ENCODE results near the gene TRABD2A.

TRABD2A gene

DNA sequence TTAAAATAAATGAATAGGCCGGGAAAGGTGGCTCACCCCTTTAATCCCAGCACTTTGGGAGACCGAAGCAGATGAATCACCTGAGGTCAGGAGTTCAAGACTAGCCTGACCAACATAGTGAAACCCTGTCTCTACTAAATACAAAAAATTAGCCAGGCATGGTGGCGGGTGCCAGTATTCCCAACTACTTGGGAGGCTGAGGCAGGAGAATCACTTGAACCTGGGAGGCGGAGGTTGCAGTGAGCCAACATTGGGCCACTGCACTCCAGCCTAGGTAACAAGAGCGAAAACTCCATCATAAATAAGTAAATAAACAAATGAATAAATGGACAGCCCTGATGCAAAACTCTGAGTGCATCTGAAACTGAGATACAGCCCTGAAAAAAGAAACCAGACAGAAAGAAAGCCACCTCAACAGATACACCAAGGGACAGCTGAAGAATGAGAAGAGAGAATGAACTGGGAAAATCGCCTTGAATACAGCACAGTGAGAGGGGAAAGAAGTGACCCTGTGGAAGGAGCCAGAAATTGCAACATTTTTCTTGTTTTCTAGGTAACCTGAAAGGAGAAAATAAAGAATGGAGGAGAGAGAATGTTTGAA lies 64.4 kb downstream of the TRABD2A start:
- no peak for DNase-seq

DNA sequence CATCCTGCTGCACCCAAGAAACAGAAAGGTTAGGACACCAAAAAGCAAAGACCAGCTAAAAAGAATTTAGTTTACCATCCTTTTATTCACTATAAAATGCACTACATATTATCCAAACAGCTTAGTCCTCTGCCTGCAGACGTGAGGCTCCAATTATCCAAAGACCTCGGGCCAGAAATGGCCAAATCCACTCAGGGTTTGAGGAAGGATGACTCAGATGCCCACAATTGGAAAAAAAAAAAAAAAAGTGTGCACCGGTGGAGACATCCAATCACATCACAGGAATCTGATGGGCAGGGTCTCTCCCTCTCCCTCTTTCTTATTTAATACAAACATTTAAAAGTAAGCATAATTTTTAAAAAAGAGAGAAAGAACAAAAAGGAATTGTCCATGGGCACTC lies 65.7 kb downstream of the TRABD2A start:
- DNase-seq: no peak

DNA sequence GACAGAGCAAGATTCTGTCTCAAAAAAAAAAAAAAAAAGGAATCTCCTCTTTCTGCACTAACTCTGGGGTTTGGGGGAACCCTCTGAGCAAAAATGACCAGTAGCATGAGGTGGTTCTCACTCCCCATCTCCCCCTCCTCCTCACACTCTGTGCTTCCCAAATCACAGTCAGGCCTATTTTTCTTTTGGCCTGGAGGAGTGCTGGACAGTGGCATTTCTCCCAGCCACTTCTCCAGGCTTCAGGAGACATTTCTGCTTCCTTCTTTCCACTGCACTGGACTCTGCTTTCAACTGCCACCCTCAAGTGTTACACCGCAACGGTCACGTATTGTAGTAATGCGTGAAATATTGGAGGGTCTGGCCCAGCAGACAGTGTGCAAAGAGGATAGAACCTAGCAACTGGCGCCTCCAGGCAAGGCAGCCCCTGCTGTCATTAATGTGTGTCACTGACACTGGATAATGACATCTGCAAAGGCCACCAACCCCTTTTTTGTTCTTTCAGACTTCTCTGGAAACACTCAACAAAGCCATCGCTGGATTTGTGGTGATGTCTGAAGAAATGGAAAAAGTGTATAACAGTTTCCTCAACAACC lies 68.9 kb downstream of the TRABD2A start:
- DNase-seq: no peak

DNA sequence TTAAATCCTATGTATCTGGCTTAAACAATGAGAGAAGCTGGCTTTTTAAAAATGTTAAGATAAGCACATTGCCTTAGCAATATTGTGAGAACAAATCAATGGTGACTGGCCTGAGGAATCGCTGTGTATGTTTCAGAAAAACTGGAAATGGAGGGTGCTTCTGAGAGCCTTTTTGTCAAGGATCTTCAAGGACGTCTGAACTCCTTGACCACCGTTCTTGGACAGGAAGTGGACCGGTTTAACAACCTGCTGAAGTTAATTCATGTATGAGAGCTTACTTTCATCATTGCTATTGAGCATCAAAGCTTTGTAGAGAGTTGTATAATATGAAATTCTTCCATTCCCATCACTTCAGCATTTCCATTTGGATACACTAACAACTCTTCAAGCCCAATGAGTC lies 72.6 kb downstream of the TRABD2A start:
- no peak for DNase-seq

DNA sequence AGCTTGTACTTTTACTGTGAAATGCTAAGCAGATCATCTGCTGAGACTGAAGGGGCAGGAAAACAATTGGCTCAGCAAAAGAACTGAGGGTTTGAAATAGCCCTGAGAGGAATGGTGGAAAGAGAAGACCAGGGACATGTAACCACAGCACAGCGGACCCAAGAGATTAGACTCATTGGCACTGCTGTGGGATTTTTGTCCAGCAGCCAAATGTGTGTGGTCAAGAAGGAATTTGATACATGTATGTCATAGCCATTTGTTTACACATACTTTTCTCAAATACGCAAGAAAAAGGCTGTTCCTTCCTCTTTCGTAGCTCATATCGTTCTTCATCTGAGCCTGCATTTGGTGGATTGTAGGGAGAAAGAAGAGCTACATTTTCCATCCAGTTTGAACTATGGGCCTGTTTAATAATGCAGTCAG lies 73.8 kb downstream of the TRABD2A start:
- DNase-seq: no peak

DNA sequence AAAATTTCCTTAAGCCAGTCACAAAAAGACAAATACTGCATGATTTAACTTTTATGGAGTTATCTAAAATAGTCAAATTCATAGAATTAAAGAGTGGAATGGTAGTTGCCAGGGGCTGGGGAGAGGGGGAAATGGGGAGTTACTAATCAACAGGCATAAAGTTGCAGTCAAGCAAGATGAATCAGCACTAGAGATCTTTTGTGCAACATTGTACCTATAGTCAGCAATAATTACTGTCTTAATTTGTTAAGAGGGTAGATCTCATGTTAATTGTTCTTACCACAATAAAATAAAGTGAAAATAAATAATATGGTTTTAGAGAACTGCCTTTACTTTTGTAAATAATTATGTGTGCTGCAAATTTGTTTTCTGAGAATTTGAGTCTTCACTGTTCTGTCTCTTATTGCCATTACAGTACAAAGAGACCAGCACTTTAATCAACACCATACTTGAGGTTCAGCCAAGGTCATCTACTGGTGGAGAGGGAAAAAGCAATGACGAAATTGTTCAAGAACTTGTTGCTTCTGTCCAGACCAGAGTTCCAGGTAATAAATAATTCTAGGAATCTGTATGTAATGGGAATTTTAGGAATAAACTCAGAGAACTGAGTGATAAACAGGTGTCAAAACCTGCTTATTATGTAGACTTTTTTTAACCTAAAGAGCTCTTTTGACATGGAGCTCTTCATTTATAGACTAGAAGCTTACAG lies 75.5 kb downstream of the TRABD2A start:
- DNase-seq: no peak

DNA sequence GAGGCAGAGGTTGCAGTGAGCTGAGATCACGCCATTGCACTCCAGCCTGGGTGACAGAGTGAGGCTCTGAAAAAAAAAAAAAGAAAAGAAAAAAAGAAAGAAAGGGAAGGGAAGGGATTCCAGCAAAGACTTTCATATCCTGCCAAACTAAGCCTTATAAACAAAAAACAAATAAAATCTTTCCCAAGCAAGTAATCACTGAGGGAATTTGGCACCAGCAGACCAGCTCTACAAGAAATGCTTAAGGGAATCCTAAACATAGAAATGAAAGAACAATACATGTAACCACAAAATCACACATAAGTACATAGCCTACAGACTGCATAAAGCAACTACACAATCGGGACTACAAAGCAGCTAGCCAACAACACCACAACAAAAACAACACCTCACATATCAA lies 79.1 kb downstream of the TRABD2A start:
- DNase-seq: no peak

DNA sequence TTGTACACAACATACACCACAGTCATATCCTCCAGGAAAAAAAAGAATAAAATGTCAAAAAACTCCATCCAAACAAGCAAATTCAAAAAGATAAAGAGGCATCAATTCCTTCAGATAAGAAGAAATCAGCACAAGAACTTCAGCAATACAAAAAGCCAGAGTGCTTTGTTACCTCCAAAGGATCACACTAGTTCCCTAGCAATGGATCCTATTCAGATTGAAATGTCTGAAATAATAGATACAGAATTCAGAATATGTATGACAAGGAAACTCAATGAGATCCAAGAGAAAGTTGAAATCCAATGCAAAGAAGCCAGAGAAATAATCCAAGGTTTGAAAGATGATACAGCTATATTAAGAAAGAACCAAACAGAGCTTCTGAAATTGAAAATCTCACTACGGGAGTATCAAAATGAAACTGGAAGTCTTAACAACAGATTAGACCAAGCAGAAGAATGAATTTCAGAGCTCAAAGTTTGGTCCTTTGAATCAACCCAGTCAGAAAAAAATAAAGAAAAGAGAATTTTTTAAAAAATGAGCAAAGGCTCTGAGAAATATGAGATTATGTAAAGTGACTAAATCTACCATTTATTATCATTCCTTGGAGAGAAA lies 80.6 kb downstream of the TRABD2A start:
- DNase-seq: no peak

DNA sequence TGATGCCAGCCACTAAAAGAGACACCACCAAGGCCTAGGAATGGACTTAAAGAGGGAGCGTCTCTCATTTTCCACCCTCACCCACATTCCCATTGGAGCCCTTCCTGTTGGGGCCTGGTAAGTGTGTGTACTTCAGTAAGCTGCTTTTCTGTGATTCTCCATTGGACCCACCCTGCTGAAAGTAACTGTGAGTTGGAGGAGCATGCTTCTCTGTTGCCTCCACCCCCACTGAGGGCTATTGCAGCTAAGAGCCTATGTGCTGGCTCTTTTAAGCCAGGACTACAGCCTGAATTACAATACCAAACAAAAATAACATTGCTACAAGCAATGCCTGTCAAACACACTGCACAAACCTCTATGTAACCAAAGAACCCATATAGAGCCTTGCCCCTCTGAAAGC lies 81.1 kb downstream of the TRABD2A start:
- no peak for DNase-seq

DNA sequence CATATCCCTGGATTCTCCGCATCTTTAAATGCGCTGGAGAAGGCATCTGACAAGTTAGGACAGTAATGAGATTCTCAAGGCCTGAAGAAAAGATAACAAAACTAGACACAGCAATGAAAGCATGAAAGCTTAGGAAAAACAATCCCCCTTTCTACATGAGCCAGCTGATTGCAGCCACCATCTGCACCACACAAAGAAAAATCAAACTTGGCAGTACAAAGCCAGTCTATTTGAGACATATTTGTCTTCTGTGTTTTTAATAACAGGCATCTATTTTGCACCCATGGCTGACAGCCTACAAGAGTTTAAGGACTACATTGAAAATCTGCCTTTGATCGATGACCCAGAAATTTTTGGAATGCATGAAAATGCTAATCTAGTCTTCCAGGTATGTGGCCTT lies 83.6 kb downstream of the TRABD2A start:
- no peak for DNase-seq

DNA sequence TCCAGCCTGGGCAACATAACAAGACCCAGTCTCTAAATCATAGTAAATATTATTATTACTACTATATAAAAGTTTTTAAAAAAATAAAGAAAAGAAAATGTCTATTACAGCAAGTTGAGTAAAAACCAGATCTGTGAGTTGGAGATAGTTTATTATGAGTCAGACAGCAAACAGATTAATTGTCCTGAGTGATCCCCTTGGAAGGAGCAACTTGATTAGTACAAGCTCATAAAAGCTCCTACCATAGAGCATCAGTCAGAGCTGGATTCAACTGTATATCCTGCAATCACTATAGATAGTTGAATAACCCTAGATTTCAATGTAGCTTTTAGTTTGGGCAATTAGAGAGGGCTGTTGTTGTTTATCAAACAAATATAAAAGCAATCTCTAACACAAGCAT lies 84.1 kb downstream of the TRABD2A start:
- no peak for DNase-seq

DNA sequence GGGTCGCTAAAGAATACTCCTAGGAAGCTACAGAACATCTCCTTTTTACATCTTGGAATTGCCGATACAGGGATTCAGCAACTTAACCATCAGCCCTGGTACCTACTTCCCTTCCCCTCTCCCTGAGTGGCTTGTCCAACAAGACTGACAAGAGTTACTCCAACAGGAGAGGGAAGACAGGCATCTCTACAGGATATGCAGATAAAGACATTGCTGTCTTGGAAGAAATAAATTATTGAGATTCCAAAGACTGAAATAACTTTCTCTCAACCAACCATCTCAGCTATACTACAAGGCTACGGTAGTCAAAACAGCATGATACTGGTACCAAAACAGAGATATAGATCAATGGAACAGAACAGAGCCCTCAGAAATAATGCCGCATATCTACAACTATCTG lies 87.2 kb downstream of the TRABD2A start:
- DNase-seq: no peak

DNA sequence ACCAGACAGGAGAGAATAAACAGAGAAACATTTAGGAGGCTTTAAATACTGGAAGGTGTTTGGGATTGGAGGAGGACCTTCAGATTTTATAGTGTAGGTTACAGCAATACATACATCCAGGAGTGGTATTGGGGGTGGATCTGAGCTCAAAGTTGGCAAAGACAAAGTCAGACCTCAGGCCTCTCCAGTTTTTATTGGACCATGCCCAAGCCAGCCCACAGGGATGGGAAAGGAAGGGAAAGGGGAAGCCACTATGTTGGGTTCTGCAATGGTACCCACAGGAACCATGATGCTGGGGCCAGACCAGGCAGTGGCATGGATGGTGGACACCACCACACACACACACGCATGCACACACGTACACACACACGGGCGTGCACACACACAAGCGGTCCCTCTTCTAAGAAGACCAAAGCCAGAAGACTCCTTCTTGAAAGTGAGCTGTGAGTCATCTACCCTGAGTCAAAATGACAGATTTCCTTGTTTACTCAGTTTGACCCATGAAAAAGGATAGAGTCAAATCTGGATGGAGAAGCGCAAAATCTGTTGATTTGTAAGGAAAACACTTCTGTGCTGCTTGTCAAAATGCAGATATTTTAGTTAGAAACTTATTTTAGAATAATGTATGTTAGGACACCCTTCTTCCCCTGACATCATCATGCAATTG lies 87.9 kb downstream of the TRABD2A start:
- no peak for DNase-seq

DNA sequence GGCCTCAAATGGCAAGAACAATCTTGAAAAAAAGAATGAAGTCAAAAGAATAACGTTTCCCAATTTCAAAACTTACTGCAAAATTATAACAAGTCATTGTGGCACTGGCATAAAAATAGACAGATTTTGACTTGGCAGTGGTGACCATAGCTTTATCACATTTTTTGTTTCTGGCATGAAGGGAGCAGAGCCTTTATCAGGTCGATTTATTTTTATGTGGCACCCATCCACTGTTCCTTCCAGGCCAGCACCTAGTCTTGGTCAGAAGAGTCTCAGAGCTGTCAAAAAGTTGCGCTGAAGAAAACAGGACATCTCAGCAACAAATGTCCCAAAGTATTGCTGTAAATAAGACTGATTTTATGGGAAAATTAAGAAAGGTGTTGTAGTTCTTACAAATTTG lies 92.4 kb downstream of the TRABD2A start:
- no peak for DNase-seq

DNA sequence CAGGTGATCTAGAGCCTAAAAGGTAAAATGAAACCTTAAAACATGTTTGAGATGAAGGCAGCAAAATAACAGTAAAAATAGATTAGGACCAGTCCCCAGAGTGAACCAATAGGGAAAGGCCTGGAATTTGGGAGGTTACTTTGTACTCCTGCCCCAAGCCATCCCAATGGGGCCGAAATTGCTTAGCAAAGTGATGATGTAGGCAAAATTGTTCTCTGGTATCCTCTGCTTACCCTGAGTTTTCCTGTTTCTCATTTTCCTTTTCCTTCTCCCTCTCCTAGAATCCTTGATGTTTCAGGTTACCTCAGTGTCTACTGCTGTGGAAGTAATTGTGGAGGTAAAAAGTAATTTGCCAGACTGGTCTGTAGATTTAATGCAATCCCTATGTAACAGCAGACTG lies 92.9 kb downstream of the TRABD2A start:
- DNase-seq: no peak

DNA sequence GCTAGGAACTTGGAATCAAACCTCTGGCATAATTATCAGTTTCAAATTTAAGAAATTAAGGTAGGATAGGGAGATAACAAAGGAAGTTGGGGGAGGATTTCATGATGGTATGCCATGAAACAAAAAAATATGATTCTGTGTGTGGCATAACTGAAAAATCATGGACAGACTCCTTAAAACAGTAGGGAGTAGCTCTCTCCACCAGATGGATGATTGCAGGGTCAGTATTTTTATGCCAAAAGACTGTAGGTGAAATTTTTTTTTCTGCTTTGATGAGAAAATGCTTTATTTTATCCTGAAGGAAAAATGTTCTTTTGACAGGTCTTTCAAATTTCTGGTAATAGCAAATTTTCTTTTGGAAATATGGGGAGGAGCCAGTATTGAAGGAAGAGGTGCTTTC lies 94.3 kb downstream of the TRABD2A start:
- DNase-seq: no peak

DNA sequence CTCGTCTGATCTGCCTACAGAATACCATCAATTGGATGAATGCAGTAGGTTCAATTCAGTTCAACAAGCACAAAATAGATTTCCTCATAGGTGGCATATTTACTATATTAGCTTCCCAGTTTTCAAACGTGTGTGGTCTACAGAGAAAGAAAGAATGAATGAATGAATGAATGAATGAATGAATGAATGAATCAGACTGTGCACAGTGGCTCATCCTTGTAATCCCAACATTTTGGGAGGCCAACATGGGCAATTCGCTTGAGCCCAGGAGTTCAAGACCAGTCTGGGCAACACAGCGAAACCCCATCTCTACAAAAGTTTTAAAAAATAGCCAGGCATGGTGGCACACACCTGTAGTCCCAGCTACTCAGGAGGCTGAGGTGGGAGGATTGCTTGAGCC lies 94.9 kb downstream of the TRABD2A start:
- DNase-seq: no peak

DNA sequence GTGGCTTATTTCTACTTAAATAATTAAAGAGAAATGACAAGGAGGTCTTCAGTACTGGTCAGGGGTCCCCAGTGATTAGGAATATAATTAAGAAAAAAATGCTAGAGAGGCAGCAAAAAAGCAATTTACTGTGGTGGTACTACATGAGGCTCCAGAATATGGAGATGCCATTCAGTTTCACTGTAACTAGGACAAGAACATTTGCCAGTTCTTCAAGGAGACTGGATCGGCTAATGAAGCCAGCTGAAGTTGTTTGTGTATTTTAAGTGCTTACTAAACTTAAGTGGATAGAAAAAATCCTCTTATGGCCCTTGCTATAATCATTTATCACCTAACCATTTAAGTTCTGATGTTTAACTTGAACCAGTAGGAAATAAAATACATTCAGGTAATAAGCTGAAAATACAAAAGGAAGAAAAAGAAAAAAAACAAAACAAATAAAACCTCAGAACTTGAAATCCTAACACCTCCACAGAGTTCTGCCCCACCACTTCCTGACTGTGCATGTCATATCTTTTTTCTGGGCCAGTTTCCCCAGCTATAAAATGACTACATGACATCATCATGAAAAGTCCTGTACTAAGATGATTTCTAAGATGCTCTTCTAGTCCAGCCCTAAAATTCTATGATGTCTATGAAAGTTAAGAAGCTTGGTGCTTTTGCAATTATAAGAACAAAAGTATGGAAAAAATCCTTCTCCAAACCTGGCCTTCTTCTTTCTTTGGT lies 98.0 kb downstream of the TRABD2A start:
- DNase-seq: peak in 4 of 6 experiments; percentile 16 to 72 (median 70)

DNA sequence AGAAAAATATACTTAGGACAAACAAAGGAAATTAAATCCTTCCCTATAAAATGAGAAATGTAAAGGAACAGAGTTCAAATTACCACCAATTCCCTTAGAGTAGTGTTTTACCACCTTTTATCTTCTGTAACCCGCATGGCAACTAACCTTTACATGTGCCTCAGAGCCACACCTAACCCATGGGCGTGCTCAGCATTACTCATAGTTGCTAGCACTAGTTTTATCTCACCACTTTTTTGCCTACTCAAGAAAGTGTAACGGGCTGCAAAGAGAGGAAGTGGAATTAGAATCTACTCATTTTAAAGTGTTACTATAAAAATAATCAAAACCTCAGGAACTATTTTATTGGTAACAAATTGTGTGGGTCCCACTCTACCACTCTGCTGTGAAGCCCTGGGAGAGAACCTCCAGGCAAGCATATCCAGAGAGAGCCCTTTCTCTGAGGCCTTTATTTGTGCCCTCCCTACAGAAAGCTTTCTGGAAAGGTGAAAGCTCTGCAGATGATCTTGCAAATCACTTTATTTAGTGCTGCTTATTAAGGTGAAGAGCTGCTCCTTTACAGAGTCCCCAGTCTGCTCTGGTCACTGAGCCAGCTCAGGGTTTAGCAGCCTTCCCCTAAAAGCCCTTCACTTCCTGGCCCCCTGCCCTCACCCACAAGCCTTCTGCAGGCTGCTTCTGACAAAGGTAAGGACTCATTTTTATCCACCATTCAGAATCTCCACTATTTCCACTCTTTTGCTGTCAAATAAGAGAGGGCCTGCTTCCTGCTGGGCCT lies 98.8 kb downstream of the TRABD2A start:
- DNase-seq: peak in 5 of 6 experiments; percentile 14 to 58 (median 45)

DNA sequence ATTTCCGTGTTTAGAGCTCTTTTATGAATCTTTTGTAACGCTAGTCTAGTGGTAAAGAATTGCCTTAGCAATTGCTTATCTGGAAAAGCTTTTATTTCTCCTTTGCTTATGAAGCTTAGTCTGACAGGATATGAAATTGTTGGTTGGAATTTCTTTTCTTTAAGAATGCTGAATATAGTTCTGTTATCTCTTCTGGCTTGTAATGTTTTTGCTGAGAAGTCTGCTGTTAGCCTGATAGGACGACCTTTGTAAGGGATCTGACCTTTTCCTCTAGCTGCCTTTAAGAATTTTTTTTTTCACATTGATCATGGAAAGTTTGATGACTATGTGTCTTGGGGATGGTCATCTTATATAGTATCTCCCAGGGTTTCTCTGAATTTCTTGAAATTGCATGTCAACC lies 101.1 kb downstream of the TRABD2A start:
- DNase-seq: no peak

DNA sequence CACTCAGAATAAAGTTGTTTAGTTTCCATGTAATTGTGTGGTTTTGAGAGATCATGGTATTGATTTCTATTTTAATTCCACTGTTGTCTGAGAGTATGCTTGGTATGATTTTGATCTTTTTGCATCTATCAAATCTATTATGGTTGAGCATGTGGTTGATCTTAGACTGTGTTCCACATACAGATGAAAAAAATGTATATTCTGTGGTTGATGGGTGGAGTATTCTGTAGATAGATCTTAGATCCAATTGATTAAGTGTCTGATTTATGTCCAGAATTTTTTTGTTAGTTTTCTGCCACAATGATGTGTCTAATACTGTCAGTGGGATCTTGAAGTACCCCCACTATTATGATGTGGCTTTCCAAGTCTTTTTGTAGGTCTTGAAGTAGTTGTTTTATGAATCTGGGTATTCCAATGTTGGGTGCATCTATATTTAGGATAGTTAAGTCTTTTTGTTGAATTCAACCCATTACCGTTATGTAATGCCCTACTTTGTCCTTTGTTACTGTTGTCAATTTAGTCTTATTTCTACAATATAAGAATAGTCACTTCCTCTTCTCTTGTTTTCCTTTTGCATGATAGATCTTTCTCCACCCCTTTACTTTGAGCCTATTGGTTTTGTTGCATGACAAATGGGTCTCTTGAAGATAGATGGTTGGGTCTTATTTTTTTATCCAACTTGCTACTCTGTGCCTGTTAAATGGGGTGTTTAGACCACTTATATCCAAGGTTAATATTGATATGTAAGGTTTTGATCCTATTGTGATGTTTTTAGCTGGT lies 101.8 kb downstream of the TRABD2A start:
- DNase-seq: peak in 2 of 6 experiments; percentile 23 to 37

All from stimulated activated naive CD4-positive, alpha-beta T cell (primary cell).